ENCODE measurements around the gene SPANXA1.
"Not testable (repeated sequence)": the region's sequence is repeated elsewhere in the genome, so short reads cannot be mapped to it uniquely, and the experiment has no call there.

SPANXA1 gene

GRCh38 chrX:141584638-141585037 lies at the start of gene SPANXA1:
Gene SPANXA1, minus strand, starts transcription at chrX:141584738. Its CDS starts 60 bp downstream, at chrX:141584678.
- not testable (repeated sequence) for DNase-seq

- no peak for DNase-seq
These were observed 47.6 kb upstream of the SPANXA1 start for GRCh38 chrX:141632124-141632523.

GRCh38 chrX:141619336-141619735 lies 34.8 kb upstream of the SPANXA1 start:
- no peak for DNase-seq

GRCh38 chrX:141609111-141609510 lies 24.6 kb upstream of the SPANXA1 start:
- DNase-seq: no peak

- DNase-seq: not testable (repeated sequence)
These were observed 4.9 kb upstream of the SPANXA1 start, which contains the start of gene SPANXA2 for GRCh38 chrX:141589408-141589807. Gene SPANXA2, plus strand, starts transcription at chrX:141589708. Its CDS starts 60 bp downstream, at chrX:141589768.

- not testable (repeated sequence) for DNase-seq
These were observed 42.0 kb downstream of the SPANXA1 start for GRCh38 chrX:141542551-141542950.

All from DMS153 (cell line).